Measurements from ENCODE around the gene HPCA.

GRCh38 chr1:32887623-32888022 is 1.3 kb downstream of the HPCA start:
- TF ChIP-seq CTCF (conservative IDR thresholded peaks at IDR 0.05 in 1 of 2, IDR thresholded peaks at IDR 0.05 in 1 of 2; ENCODE audit: low read depth in 1 of 2, low read length in 2 of 2): no peak
- no peak for TF ChIP-seq EZH2 (IDR thresholded peaks at IDR 0.05; ENCODE audit: low read length, missing control alignments)
